CD1c-positive myeloid dendritic cell (primary cell): ENCODE measurements around the gene PRPF19.

Experiments
- DNase-seq: peaks from one replicate; pipeline ENCODE4 v3.0.0-alpha.2; 2016; ENCODE audit errors: extremely low spot score

PRPF19 gene

DNA sequence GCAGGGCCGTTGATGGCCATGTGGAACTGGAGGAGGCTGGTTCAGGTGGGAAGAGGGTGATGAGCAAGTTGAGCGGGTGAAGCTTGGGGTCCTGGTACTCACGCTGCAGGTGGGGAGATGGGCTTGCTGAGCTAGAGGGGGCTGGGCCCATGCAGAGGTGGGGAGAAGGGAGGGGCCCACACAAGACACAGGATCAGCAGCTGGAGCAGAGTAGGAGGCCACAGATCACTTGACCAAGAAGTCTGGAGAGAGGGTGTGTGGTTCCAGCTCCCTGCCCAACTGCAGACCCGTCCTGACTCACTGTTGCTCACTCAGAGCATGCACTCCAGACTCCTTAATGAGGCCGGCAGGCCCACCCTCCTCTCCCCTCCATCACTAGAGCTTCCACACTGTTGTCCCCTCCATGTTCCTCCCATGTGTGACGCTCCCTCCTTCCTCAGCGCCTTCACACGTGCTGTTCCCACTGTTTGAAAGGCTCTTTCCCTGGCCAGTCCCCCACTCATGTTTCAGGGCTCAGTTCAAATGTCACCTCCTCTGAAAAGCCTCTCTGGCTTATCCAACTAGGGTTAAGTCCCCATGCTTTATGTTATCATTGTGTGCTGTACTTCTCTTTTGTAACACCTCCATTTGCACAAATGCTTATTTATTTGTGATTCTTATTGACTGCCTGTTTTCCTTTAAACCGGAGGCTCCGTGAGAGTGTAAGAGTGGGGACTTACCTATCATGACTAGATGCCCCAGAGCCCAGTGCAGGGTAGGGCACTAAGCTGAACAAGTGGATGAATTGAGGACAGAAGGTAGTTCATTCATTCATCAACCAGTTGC, 62.1 kb downstream of the PRPF19 start:
- DNase-seq, result no peak

DNA sequence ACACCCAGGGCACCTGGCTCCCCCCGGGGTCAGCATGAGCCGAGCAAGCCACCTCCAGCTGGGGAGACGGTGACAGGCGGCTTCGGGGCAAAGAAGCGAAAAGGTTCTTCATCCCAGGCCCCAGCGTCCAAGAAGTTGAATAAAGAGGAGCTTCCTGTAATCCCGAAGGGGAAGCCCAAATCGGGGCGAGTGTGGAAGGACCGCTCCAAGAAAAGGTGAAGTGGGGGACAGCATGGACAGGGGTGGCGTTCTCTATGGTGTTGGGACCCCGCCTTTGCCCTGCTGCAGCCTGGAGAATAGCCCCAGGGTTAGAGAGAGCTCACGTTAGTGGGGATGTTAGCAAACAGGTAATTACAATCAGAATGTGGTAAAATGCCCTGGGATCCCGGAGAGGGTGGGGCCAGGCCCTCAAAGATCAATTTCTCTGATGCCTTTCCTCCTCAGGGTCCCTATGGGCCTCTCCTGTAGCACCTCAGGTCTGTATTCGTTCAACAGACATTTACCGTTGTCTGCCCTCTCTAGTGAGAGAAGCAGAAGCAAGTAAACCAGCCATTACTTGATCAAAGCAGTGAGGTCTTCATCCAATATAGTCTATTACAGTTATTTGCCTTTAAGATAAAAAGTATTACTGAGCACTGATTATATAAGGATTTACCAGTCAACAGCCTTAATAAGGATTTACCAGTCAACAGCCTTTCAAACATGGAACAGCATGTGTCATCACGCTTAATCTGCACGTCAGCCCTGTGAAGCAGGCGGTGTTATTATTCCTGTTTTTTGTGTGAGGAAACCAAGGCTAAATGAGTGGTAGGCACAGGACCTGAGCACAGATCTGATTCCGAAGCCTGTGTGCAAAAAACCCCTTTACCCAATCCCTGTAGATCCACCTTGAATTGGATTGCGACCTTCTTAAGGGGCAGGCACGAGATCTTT, 63.5 kb downstream of the PRPF19 start:
- peak; percentile 34 for DNase-seq

DNA sequence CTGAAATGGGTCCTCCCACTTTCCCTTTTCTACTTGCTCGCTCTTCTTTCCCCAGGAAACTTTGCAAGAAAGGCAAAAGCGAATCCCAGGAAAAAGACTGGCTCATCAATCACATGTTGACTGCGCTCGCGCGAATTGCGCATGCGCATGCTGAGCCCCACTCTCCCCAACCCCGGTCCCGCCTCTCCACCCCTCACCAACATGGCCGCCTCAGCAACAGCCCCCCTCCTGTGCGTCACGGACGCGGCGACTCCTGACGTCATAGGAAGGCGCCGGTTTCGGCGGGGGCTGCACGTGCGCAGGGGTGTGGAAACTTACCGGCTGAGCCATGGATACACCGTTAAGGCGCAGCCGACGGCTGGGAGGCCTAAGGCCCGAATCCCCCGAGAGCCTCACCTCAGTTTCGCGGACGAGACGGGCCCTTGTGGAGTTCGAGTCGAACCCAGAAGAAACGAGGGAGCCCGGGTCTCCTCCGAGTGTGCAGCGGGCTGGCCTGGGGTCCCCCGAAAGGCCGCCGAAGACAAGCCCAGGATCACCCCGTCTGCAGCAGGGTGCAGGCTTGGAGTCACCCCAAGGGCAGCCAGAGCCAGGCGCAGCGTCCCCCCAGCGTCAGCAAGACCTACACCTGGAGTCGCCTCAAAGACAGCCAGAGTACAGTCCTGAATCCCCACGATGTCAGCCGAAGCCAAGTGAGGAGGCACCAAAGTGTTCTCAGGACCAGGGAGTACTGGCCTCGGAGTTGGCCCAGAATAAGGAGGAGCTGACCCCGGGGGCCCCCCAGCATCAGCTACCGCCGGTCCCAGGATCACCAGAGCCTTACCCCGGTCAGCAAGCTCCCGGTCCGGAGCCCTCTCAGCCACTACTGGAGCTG, 64.4 kb downstream of the PRPF19 start, which contains the start of gene CCDC86:
TSS of gene CCDC86 (plus strand) at position 317 of the 871 bp plus-strand sequence. CDS start at position 329, 12 bp downstream.
- DNase-seq, result peak; percentile 96
